ENCODE measurements around the gene MIGA2. TPM values are rescaled to one million over a fixed set of nuclear protein-coding genes. Genes with fewer than 3 reads are reported as not detected.
"Not testable (repeated sequence)": the region's sequence is repeated elsewhere in the genome, so short reads cannot be mapped to it uniquely, and the experiment has no call there.

Gene MIGA2, protein sequence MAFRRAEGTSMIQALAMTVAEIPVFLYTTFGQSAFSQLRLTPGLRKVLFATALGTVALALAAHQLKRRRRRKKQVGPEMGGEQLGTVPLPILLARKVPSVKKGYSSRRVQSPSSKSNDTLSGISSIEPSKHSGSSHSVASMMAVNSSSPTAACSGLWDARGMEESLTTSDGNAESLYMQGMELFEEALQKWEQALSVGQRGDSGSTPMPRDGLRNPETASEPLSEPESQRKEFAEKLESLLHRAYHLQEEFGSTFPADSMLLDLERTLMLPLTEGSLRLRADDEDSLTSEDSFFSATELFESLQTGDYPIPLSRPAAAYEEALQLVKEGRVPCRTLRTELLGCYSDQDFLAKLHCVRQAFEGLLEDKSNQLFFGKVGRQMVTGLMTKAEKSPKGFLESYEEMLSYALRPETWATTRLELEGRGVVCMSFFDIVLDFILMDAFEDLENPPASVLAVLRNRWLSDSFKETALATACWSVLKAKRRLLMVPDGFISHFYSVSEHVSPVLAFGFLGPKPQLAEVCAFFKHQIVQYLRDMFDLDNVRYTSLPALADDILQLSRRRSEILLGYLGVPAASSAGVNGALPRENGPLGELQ
- polyA plus RNA-seq (2013, experiment 1 of 2), result 15.4 TPM
- 14.2 TPM for polyA plus RNA-seq (2013, experiment 2 of 2)

DNA sequence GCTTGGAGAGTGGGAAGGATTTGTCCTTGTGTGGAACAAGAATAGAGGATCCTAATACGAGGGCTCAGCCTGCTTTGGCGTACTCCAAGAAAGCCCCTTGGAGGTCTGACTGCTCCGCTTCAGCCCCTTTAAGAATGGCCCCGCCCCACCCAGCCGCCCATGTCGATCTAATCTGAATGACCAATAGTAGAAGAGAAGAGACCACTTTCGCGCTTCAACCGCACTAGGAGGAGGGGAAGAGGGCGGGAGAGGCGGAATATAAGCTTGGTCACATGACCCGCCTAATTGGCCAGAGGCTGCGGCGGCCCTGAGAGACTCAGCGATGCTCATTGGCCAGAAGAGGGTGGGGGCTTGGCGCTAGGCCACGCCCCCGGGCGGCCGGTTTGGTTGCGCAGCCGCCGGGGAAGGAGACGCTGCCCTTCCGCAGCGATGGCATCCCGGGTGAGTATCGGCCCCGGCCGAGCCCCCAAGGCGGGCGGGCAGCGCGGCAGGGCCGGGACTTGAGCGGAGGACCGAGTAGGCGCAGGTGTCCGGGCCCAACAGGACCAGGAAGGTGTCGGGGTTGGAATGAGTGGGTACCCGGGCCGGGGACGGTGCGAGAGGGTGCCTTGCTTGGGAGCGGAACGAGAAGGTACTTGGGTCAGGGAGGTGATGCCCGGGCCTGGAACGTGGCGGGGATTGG, at the start of gene MIGA2:
Gene MIGA2, plus strand, starts transcription at position 386 of the 682 bp plus-strand sequence. CDS start 3,969 bp downstream, outside the sequence.
- H3K4me3 ChIP-seq (ENCODE audit: extremely low read depth, insufficient read depth, low read length, poor library complexity, severe bottlenecking), result peak within 1 kb of the TSS; percentile 95
- peaks cover 14% of the 10 kb centered on the region for H3K4me1 ChIP-seq (ENCODE audit: control insufficient read depth, insufficient read depth, low read length, poor library complexity, severe bottlenecking)
- 1 to 2% methylated on average over 43 to 44 of the region's 49 CpGs for WGBS, 2 experiments (ENCODE audit: insufficient coverage in 2 of 2)
- no peaks in the 10 kb centered on the region for H3K9me3 ChIP-seq (ENCODE audit: control insufficient read depth, low read length)
- peaks cover 4% of the 10 kb centered on the region for H3K36me3 ChIP-seq (ENCODE audit: control insufficient read depth, insufficient read depth, low read length)
- H3K27ac ChIP-seq (ENCODE audit: low read depth, low read length, severe bottlenecking), result peak within 1 kb of the TSS; percentile 59

DNA sequence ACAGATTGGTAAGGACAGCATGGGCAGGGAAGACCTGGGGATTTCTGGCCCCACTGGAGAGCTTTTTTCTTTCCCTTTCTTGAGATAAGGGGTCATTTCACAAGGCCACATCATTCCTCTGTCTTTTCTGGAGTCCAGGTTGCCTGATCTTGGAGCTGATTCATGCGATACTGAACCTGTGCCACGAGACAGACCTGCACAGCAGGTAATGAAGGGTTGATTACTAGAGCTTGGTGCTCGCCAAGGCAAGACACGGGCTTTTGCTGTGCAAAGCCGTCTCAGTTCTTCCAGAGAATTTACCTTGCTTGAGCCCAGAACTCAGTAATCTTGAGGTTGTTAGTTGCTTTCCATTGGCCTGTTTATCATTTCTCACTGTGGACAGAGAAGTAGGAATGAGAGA, 49.8 kb upstream of the MIGA2 start:
- H3K4me1 ChIP-seq (ENCODE audit: control insufficient read depth, insufficient read depth, low read length, poor library complexity, severe bottlenecking), result no peaks in the 10 kb centered on the region
- H3K27ac ChIP-seq (ENCODE audit: low read depth, low read length, severe bottlenecking), result no peak overlapping the region
- H3K36me3 ChIP-seq (ENCODE audit: control insufficient read depth, insufficient read depth, low read length), result peaks cover 95% of the 10 kb centered on the region
- WGBS, 2 experiments (ENCODE audit: insufficient coverage in 2 of 2), result 98% methylated on average over 4 to 5 of the region's 5 CpGs
- H3K9me3 ChIP-seq (ENCODE audit: control insufficient read depth, low read length), result no peaks in the 10 kb centered on the region
- H3K4me3 ChIP-seq (ENCODE audit: extremely low read depth, insufficient read depth, low read length, poor library complexity, severe bottlenecking), result no peak overlapping the region

- WGBS, 2 experiments (ENCODE audit: insufficient coverage in 2 of 2), result 87 to 100% methylated on average over 3 of the region's 5 CpGs
- H3K4me3 ChIP-seq (ENCODE audit: extremely low read depth, insufficient read depth, low read length, poor library complexity, severe bottlenecking), result no peak overlapping the region
- no peak overlapping the region for H3K27ac ChIP-seq (ENCODE audit: low read depth, low read length, severe bottlenecking)
- H3K36me3 ChIP-seq (ENCODE audit: control insufficient read depth, insufficient read depth, low read length), result peaks cover 93% of the 10 kb centered on the region
- no peaks in the 10 kb centered on the region for H3K4me1 ChIP-seq (ENCODE audit: control insufficient read depth, insufficient read depth, low read length, poor library complexity, severe bottlenecking)
- no peaks in the 10 kb centered on the region for H3K9me3 ChIP-seq (ENCODE audit: control insufficient read depth, low read length)
Observed at GRCh38 chr9:128987805-128988204, 48.6 kb upstream of the MIGA2 start.

DNA sequence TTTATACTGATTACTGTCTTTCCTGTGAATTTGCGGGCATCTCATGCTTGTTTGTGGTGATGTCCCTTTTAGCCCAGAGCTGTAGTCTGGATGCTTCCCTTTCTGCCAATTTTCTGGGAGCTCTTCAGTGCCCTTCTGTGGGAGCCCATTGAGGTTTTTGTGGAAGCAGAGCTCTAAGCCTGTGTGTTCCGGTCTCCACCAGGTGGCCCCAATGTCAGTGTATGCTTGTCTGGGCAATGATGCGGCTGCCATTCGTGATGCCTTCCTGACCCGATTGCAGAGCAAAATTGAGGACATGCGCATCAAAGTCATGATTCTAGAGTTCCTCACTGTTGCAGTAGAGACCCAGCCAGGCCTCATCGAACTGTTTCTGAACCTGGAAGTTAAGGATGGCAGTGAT, 43.4 kb upstream of the MIGA2 start:
- Histone ChIP-seq H3K9me3 (ENCODE audit: control insufficient read depth, low read length) (no peaks in the 10 kb centered on the region), H3K4me3 (ENCODE audit: extremely low read depth, insufficient read depth, low read length, poor library complexity, severe bottlenecking) (no peak overlapping the region), H3K4me1 (ENCODE audit: control insufficient read depth, insufficient read depth, low read length, poor library complexity, severe bottlenecking) (no peaks in the 10 kb centered on the region), H3K27ac (ENCODE audit: low read depth, low read length, severe bottlenecking) (no peak overlapping the region), H3K36me3 (ENCODE audit: control insufficient read depth, insufficient read depth, low read length) (peaks cover 94% of the 10 kb centered on the region)
- 96 to 97% methylated on average over 6 to 7 of the region's 7 CpGs for WGBS, 2 experiments (ENCODE audit: insufficient coverage in 2 of 2)

DNA sequence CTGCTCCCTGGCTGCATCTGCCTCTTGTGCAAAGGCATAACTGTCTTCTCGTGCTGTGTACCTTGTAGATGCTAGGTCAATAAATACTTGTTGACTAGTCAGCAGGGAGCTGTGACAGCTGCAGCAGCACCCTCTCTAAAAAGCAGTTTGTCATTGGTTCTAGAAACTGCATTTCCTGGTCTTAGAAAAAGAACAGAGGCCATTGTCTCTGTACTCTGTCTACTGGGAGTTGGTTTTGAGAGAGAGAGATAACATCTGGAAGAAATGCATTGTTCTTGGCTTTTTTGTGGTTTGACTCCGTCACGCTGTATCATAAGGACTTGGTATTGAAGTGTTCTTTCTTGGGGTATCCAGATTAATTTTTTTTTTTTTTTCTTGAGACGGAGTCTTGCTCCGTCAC, 40.6 kb upstream of the MIGA2 start:
- Histone ChIP-seq H3K27ac (ENCODE audit: low read depth, low read length, severe bottlenecking) (no peak overlapping the region), H3K9me3 (ENCODE audit: control insufficient read depth, low read length) (no peaks in the 10 kb centered on the region), H3K4me1 (ENCODE audit: control insufficient read depth, insufficient read depth, low read length, poor library complexity, severe bottlenecking) (no peaks in the 10 kb centered on the region), H3K4me3 (ENCODE audit: extremely low read depth, insufficient read depth, low read length, poor library complexity, severe bottlenecking) (no peak overlapping the region), H3K36me3 (ENCODE audit: control insufficient read depth, insufficient read depth, low read length) (peaks cover 97% of the 10 kb centered on the region)
- WGBS, 2 experiments (ENCODE audit: insufficient coverage in 2 of 2), result 91 to 93% methylated on average over 3 to 5 of the region's 5 CpGs

DNA sequence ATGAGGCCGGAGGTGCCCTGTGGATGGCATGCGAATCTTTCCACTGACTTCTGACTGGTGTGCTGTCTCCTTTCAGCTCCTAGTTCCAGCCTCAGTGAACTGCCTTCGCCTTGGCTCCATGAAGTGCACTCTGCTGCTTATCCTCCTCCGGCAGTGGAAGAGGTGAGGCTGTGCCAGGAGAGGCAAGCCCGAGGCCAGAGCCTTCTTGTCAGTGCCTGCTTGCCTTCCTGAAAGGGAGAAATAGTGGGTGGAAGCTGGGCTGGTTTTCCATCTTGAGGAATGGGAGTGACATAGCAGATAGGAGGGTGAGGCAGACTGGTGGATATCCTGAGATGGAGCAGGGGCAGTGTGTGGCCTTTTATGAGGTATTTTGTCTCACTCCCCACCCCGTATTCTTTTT, 38.0 kb upstream of the MIGA2 start:
- Histone ChIP-seq H3K4me1 (ENCODE audit: control insufficient read depth, insufficient read depth, low read length, poor library complexity, severe bottlenecking) (peaks cover 2% of the 10 kb centered on the region), H3K36me3 (ENCODE audit: control insufficient read depth, insufficient read depth, low read length) (peaks cover 99% of the 10 kb centered on the region), H3K4me3 (ENCODE audit: extremely low read depth, insufficient read depth, low read length, poor library complexity, severe bottlenecking) (no peak overlapping the region), H3K9me3 (ENCODE audit: control insufficient read depth, low read length) (no peaks in the 10 kb centered on the region), H3K27ac (ENCODE audit: low read depth, low read length, severe bottlenecking) (no peak overlapping the region)
- 96 to 100% methylated on average over 5 of the region's 6 CpGs for WGBS, 2 experiments (ENCODE audit: insufficient coverage in 2 of 2)

DNA sequence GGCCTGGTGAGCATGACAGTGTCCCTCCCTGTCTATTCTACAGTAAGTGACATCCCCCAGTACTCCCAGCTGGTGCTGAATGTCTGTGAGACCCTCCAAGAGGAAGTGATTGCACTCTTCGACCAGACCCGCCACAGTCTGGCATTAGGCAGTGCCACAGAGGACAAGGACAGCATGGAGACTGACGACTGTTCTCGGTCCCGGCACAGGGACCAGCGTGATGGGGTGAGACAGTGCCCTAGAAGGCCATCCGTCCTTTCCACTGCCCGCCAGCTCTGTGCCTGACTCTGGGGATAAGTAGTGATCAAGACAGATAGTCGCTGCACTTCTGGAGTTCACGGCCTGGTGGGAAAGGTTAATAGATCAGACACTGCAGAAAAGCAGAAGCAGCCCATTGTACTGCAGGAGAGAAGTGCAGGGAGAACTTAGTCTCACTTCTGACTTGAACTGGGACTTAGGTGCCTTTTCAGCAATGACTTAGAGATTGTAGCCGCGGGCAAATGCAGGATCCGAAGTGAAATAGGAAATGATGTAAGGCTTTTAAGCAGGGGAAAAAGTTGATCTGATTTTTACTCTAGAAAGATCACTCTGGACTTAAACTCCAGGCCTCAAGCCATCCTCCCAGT, 36.7 kb upstream of the MIGA2 start:
- no peak overlapping the region for H3K27ac ChIP-seq (ENCODE audit: low read depth, low read length, severe bottlenecking)
- H3K9me3 ChIP-seq (ENCODE audit: control insufficient read depth, low read length), result no peaks in the 10 kb centered on the region
- H3K4me3 ChIP-seq (ENCODE audit: extremely low read depth, insufficient read depth, low read length, poor library complexity, severe bottlenecking), result no peak overlapping the region
- WGBS, 2 experiments (ENCODE audit: insufficient coverage in 2 of 2), result 95 to 96% methylated on average over 10 to 11 of the region's 13 CpGs
- peaks cover 92% of the 10 kb centered on the region for H3K36me3 ChIP-seq (ENCODE audit: control insufficient read depth, insufficient read depth, low read length)
- H3K4me1 ChIP-seq (ENCODE audit: control insufficient read depth, insufficient read depth, low read length, poor library complexity, severe bottlenecking), result peaks cover 2% of the 10 kb centered on the region

DNA sequence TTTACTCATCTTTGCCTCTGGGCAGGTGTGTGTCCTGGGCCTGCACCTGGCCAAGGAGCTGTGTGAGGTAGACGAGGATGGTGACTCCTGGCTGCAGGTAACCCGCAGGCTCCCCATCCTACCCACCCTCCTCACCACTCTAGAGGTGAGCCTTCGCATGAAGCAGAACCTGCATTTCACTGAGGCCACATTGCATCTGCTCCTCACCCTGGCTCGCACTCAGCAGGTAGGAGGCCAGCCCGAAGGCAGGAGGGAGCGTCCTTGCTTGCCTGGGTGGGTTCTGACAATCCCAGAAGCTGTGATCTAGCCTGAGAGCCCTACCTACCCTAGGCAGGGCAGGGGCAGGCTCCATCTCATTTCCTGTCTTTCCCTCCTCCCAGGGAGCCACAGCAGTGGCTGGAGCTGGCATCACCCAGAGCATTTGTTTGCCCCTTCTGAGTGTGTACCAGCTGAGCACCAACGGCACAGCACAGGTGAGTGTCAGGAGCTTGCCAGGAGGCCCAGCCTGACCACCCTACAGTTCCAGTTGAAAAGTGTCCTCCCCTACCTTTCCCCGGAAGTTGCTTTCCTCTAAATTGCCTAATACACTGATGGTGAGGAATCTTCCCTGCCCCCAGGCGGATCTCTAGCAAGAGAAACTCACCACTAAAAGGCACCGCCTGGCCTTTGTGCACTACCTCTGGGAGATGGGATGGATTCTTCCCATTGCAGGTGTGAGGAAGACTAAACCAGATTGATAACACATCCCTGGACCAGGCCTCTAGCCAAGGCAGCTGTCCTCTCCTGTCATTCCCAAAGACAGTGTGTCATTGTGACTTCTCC, 34.7 kb upstream of the MIGA2 start:
- H3K27ac ChIP-seq (ENCODE audit: low read depth, low read length, severe bottlenecking), result no peak overlapping the region
- H3K4me1 ChIP-seq (ENCODE audit: control insufficient read depth, insufficient read depth, low read length, poor library complexity, severe bottlenecking), result peaks cover 2% of the 10 kb centered on the region
- no peak overlapping the region for H3K4me3 ChIP-seq (ENCODE audit: extremely low read depth, insufficient read depth, low read length, poor library complexity, severe bottlenecking)
- H3K36me3 ChIP-seq (ENCODE audit: control insufficient read depth, insufficient read depth, low read length), result peaks cover 92% of the 10 kb centered on the region
- 100% methylated on average over 6 of the region's 10 CpGs for WGBS, 2 experiments (ENCODE audit: insufficient coverage in 2 of 2)
- no peaks in the 10 kb centered on the region for H3K9me3 ChIP-seq (ENCODE audit: control insufficient read depth, low read length)

- 90 to 97% methylated on average over 6 to 8 of the region's 9 CpGs for WGBS, 2 experiments (ENCODE audit: insufficient coverage in 2 of 2)
- no peak overlapping the region for H3K27ac ChIP-seq (ENCODE audit: low read depth, low read length, severe bottlenecking)
- H3K4me3 ChIP-seq (ENCODE audit: extremely low read depth, insufficient read depth, low read length, poor library complexity, severe bottlenecking), result no peak overlapping the region
- H3K36me3 ChIP-seq (ENCODE audit: control insufficient read depth, insufficient read depth, low read length), result peaks cover 91% of the 10 kb centered on the region
- H3K4me1 ChIP-seq (ENCODE audit: control insufficient read depth, insufficient read depth, low read length, poor library complexity, severe bottlenecking), result peaks cover 2% of the 10 kb centered on the region
- H3K9me3 ChIP-seq (ENCODE audit: control insufficient read depth, low read length), result no peaks in the 10 kb centered on the region
Observed at GRCh38 chr9:129002992-129003391, 33.4 kb upstream of the MIGA2 start.

DNA sequence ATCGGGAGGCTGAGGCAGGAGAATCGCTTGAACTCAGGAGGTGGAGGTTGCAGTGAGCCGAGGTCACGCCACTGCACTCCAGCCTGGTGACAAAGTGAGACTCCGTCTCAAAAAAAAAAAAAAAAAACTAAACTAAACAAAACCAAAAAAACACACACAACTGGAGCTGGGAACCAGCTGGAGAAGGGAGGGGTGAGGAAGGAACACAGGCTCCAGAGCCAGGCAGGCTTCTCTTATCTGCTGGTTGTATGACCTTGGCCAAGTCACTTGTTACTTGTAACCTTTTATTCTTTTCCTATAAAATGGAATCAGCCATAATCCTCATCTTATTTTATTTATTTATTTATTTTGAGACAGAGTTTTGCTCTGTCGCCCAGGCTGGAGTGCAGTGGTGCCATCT, 32.3 kb upstream of the MIGA2 start:
- WGBS, 2 experiments (ENCODE audit: insufficient coverage in 2 of 2), result 100% methylated on average over 1 to 2 of the region's 6 CpGs
- not testable (repeated sequence) for H3K9me3 ChIP-seq (ENCODE audit: control insufficient read depth, low read length); H3K4me1 ChIP-seq (ENCODE audit: control insufficient read depth, insufficient read depth, low read length, poor library complexity, severe bottlenecking); H3K4me3 ChIP-seq (ENCODE audit: extremely low read depth, insufficient read depth, low read length, poor library complexity, severe bottlenecking); H3K27ac ChIP-seq (ENCODE audit: low read depth, low read length, severe bottlenecking)
- H3K36me3 ChIP-seq (ENCODE audit: control insufficient read depth, insufficient read depth, low read length), result peaks cover 87% of the 10 kb centered on the region

All from mesodermal cell (in vitro differentiated cells).